GM21423 (cell line): ENCODE results near the gene SLC34A2.
"Not testable (repeated sequence)": the region's sequence is repeated elsewhere in the genome, so short reads cannot be mapped to it uniquely, and the experiment has no call there.

Experiments
- ATAC-seq: cut with Tn5 transposase; IDR thresholded peaks from one replicate; pipeline ENCODE4 v1.9.1; 2021; ENCODE audit warnings: mild to moderate bottlenecking, moderate library complexity; ENCODE audit not compliant: unreplicated experiment

SLC34A2 gene, protein sequence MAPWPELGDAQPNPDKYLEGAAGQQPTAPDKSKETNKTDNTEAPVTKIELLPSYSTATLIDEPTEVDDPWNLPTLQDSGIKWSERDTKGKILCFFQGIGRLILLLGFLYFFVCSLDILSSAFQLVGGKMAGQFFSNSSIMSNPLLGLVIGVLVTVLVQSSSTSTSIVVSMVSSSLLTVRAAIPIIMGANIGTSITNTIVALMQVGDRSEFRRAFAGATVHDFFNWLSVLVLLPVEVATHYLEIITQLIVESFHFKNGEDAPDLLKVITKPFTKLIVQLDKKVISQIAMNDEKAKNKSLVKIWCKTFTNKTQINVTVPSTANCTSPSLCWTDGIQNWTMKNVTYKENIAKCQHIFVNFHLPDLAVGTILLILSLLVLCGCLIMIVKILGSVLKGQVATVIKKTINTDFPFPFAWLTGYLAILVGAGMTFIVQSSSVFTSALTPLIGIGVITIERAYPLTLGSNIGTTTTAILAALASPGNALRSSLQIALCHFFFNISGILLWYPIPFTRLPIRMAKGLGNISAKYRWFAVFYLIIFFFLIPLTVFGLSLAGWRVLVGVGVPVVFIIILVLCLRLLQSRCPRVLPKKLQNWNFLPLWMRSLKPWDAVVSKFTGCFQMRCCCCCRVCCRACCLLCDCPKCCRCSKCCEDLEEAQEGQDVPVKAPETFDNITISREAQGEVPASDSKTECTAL

DNA sequence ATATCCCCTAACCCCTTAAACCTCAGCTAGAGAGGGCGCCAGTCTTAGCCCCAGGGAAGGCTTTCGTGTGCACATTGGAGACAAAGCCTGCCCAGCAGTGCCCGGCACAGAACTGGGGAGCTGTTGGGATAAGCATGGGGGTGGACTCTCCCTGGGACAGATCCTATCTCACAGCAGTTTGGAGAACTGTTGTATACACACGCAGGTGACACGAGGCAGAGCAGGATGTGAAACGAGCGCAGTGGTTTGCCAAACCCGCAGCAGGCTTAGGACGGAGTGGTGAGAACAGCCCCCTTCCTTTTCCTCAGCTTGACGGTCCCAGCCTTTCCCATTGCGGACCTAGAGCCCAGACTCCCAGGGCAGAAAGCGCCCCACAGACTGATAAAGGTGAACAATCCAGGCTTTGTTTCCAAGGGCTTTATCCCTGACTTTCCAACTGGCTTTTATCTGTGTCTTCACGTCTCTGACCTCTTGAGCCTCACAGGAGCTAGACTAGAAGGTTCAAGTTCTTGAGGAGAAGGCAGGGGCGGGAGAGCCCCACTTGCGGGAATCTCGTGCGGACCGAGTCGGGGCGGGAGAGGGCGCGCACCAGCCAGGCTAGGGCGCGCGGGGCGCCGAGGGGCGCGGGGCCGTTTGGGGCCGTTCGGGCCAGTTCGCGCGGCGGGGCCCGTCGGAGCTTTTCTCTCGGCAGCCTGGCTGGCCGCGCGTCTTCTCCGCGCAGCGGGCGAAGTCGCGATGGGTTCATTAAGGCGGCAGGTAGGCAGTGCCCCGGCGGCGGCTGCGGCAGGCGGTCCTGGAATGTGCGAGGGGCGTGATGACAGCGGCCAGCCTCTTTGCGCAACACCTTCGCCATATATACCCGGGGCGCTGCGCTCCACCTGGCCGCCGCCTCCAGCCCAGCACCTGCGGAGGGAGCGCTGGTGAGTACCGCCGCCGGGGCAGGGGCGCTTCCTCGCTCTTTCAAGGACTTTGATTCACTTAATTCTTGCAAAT lies at the start of gene SLC34A2:
SLC34A2 (plus strand) TSS at position 881 of the 993 bp plus-strand sequence. CDS start 6,650 bp downstream, outside the sequence.
- no peak for ATAC-seq

DNA sequence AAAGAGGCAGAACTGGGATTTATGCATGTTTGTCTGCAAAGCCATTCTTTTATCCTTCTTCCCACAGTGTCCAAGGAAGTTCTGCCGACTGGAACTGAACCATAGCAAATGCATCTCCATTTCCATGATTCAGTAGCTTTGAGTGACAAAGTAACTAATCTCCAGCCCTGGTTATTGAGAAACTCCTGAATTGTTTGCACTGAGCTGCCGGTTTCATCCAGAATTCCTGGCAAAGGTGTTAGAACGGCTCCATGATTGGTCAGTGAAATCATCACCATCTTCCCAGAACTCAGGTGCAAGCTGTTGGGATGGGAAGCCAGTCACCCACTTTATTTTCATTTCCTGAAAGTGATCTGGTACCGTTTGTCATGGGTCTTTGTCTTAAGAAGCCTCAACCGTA lies 47.0 kb upstream of the SLC34A2 start:
- no peak for ATAC-seq

DNA sequence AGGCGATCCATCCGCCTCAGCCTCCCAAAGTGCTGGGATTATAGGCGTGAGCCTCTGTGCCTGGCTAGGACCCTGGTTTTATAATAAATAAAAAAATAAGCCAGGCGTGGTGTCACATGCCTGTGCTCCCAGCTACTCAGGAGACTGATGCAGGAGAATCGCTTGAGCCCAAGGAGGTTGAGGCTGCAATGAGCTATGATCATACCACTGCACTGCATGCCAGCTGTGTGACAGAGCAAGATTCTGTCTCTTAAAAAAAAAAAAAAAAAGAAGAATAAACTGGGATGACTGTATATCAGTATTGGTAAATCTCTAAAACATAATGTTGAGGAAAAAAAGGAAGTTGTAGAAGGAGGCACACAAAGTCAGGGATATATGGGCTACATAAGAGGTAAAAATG lies 45.7 kb upstream of the SLC34A2 start:
- no peak for ATAC-seq

DNA sequence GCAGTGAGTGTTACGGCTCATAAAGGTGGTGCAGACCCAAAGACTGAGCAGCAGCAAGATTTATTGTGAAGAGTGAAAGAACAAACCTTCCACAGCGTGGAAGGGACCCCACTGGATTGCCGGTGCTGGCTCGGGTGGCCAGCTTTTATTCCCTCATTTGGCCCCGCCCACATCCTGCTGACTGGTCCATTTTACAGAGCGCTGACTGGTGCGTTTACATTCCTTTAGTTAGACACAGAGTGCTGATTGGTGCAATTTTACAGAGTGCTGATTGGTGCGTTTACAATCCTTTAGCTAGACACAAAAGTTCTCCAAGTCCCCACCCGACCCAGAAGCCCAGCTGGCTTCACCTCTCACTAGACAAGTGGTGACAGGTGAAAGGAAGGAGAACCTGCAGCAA lies 42.0 kb upstream of the SLC34A2 start:
- ATAC-seq = not testable (repeated sequence)

DNA sequence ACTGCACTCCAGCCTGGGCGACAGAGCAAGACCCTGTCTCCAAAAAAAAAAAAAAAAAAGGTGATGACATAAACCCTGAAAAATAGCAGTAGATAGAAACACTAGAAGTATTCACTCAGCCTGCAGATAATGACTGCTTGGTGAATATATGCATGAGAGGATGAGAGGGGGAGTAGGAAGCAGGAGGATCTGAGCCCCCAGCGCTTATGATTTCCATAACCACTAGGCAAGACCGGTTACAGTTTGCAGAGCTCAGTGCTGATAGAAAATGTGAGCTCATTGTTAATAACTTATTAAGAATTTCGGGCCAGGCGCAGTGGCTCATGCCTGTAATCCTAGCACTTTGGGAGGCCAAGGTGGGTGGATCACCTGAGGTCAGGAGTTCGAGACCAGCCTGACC lies 40.8 kb upstream of the SLC34A2 start:
- ATAC-seq = no peak

DNA sequence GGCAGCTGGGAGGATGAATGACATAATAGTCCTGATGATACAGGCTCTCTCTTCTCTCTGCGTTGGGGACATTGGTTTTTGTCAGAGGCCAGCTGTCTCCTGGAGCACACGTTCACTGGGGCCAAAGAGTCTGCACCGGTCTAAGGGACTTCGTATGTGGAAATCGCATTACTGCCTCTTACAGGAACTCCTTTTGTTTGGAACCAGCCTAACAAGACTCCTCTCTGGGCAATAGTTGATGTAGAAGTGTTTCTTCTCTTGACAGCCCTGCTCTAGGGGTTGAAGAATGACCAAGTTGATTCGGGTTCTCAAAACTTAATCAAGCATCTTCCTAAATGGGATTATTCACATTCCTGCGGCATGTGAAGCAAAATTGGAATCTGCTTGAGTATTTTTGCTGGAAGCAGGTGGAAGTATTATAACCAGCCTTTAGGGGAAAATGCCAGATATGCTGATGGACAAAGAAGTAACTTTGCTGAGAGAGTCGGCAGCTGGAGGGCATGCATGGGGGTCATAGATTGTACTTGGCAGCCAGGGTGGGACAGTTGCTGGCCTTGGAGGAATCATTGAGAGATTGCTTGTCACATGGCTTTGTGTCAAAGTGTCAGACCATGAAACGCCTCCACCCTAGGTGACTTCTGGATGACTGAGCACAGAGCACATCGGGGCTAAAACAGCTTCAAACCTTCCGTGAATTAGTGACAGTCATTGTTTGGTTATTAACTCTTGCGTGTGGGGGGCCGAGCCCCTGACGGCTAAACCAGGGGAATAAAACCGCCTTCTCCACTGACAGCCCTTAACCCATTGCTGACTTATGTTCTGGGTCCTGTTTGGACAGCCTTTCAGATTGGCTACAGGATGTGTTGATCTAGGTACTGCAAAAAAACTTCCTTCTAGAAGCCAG lies 34.4 kb upstream of the SLC34A2 start:
- peak; percentile 82 for ATAC-seq

DNA sequence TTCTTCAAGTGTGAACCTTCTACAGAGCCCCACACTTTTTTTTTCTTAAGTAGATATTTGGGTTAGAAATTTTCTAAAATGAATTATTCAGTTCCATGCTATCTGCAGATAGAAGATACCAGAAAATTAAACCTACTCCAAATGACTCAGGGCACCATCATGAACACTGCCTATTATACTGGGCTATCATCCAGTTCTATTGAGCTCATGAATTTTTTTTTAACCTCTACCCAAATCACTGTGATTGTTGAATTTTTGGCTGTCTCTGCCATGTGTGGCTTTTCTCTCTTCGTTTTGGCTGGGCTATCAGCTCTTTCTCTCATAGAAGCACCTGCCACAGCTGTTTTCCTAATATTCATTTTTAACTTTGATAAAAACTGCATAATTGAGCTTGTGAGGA lies 31.0 kb upstream of the SLC34A2 start:
- ATAC-seq = no peak

DNA sequence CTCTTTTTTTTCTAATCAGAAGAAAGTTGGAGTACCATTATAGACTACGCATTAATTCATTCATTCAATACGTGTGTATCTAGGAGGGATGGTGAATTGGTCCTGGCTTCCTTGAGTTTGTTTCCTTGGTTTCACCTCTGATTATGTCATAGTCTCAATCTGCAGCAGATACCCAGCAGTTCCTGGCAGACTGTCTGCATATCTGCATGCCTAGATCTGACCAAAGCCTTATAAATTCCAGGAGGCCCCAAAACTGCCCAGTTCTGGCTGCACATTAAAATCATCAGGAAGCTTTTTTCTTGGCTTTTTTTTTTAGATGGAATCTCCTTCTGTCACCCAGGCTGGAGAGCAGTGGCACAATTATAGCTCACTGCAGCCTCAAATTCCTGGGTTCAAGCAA lies 27.2 kb upstream of the SLC34A2 start:
- no peak for ATAC-seq

DNA sequence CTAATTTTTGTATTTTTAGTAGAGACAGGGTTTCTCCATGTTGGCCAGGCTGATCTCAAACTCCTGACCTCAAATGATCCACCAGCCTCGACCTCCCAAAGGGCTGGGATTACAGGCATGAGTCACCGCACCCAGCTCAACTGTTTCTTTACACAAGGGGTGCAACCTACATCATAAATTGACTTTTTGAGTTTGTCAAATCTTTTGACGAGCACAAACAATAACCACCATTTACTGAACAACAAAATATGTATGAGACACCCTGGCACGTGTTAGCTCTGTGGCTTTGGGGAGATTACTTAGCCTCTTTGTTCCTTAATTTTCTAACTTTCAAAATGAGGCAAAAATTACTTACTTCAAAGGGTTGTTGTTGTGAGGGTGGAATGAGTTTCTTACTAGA lies 23.5 kb upstream of the SLC34A2 start:
- ATAC-seq = no peak

DNA sequence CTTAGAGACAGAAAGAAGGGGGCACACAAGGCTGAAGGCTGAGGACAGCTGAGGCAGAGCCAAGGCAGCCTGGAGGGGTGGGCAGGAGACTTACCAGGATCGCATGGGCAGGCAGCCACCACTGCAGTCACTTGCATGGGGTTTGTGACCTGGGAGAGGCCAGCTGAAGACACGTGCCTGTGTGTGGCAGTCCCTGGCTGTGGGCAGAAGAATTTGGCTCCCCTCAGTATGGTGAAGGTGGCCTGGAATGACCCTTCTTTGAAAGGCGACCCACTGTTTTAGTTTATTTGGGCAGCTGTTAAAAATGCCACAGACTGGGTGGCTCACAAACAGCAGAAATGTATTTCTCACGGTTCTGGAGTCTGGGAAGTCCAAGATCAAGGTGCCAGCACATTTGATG lies 22.1 kb upstream of the SLC34A2 start:
- ATAC-seq = no peak

DNA sequence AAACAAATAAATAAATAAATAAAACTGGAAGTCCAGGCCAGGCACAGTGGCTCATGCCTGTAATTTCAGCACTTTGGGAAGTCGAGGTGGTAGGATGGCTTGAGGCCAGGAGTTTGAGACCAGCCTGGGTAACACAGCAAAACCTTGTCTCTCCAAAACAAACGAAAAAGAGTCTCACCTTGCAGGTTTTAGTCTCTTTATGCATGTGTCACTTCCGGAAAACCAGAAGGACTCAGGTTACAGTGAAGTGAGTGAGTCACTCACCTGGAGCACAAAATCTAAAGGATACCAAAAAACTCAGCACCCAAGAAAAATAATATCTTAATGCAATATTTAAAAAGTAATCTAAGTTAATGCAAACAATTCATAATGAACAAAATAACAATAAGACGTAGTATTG lies 20.1 kb upstream of the SLC34A2 start:
- ATAC-seq = no peak

DNA sequence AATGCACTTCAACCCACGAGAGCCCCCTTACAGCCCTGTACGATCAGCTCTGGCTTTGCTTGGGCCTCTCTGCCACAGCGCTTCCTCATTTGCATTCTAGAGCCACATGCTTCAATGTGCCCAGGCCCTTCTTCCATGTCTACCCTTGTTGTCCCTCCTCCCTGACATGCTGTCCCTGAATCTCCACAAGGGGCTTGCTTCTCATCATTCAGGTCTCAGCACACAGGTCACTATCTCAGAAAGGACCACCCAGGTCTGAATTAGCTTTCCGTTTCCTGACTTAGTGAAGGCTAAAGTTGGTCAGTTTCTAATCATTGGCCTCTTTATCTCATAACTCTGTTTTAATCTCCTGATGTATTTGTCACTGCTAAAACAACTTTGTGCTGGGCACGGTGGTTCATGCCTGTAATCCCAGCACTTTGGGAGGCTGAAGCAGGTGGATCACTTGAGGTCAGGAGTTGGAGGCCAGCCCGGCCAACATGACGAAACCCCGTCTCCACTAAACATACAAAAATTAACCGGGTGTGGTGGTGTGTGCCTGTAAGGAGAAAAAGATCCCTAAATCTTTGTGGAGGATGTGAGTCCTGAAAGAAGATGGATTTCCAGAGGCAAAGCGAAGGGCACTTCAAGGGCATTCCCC lies 17.9 kb upstream of the SLC34A2 start:
- ATAC-seq = no peak

DNA sequence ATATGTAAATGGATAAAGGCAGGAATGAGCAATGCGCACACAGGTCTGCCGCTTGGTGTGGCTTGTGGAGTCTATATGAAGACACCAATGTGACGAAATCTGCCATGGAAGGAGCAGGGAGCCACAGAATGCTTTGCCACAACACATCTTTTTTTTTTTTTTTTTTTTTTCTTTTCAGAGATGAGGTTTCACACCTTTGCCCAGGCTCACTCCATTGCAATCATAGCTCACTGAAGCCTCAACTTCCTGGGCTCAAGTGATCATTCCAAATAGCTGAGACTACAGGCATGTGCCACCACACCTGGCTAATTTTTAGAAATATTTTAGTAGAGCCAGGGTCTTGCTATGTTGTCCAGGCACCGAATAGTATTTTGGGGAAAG lies 17.4 kb upstream of the SLC34A2 start:
- ATAC-seq = no peak

DNA sequence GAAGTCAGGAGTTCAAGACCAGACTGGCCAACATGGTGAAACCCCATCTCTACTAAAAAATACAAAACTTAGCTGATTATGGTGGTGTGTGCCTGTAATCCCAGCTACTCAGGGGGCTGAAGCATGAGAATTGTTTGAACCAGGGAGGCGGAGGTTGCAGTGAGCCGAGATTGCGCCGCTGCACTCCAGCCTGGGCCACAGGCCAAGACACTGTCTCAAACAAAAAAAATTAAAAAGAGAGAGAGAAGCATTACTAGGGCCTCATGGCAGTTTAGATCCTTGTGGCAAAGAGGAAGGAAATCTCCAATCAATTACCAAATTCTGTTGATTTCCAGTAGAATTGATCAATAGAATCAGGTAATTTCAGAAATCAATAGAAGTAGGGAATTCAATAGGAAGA lies 16.8 kb upstream of the SLC34A2 start:
- ATAC-seq = no peak

DNA sequence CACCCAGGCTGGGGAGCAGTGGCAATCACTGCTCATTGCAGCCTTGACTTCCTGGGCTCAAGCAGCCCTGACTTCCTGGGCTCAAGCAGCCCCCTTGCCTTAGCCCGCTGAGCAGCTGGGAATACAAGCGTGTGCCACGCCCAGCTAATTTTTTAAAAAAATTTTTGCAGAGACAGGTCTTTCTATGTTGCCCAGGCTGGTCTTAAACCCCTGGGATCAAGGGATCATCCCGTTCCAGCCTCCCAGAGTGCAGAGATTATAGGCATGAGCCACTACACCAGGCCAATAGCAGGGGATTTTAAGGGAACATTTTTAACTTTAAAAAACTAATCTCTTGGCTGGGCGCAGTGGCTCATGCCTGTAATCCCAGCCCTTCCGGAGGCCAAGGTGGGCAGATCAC lies 5.3 kb upstream of the SLC34A2 start:
- no peak for ATAC-seq

DNA sequence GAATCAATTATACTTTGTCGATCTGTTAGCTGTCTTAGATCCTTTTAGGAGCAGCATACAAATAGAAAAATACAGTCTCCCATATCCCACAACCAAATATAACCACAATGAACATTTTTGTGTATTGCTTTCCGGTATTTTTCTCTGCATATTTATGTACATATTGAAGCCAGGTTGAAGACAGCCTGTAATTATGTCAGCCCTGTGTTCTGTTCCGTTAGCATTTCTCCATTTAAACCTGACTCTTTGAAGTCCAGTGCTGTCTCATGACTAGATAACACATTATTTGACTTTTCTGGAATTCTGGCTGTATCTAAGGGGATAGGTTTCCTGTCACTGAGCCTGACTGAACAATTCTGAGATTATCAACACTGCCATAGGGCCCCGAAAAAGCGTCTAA lies 4.0 kb upstream of the SLC34A2 start:
- ATAC-seq = no peak

DNA sequence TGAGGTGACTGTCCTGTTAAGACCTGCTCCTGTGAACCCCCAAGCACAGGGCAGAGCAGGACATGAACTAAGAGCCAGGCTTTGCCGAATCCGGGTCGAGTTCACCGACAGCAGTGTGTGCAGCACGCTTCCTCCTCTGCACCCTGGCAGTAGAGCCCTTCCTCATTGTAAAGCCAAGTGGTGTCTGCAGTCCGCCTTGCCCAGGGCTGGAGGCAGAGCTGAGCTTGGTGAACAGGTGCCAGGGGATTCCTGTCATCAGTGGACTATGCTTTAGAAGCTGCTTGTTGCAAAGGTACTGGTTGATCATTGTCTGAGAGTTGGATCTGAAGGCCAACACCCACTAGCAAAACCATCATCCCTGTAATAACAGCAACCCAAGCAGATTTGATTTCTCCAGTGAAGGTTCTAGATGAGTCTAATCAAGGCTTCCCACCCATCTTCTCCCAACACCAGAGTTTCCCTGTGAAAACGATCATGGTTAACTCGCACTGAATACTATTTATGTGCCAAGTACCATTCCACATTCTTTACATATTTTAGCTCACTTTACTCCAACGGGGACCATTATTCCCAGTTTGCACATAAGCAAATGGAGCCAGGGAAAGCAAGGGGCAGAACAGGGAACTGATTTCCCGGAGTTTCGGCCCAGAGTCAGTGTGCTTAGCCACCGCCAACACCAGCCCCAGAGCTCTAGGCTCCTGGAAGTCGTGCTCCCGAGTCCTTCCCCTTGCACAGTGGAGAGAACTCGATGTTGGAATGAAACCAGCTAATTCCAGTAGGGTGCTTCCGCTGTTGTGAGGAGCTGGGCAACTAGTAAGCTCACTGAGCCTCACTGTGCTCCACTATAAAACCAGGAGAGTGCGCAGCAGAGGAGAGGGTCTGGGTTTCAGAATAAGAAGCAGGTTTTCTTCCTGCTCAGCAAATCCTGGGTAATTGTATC lies 1.4 kb upstream of the SLC34A2 start:
- no peak for ATAC-seq

DNA sequence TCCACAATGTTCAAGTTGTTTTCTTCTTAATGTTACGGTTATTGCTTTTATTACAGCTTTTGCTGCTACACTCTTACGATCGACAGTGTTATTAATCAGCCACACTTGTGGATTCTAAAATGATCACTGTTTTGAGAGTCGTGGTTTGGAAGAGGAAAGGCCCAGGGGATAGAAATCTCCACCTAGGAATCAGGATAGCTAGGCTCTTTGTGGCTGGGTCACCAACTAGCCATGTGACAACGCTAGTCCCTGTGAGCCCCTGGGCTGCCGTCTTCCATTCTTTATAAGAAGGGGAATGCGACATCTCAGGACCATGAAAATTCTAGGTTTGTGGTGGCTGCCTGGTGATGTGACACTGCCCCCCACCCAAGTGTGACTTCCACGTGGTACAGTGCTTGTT lies 380 bp downstream of the SLC34A2 start:
- ATAC-seq = no peak

DNA sequence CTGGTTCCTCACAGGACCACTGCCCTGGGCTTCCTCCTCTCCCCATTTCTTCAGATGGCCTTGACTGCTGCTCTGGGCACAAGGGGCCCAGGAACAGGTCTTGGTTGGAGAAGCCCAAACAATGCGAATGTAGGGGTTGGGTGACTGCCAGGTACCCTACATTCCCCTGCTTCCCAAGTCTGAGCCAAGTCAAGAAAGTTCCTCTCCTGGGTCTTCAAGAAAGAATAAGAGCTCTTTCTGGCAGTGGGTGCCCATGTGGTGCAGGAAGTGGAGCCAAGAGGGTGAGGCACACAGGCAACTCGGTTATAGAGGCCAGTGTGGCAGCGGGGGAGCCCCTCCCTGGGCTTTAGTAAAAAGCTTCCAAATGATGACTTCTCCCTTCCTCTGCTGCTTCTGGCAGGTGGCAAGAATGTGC lies 2.7 kb downstream of the SLC34A2 start:
- ATAC-seq = no peak
